ENCODE measurements around the gene CAPZB.

CAPZB gene

GRCh38 chr1:19356266-19356665 is 129.1 kb downstream of the CAPZB start:
- no peak overlapping the region for H3K4me3 ChIP-seq (ENCODE audit: low read length)

GRCh38 chr1:19354531-19354981 is 130.8 kb downstream of the CAPZB start:
- DNase-seq = no peak

More at GRCh38 chr1:19356266-19356665, 129.1 kb downstream of the CAPZB start:
- TF ChIP-seq EZH2 (optimal IDR thresholded peaks at IDR 0.05; ENCODE audit: low read depth, low read length) (no peak), EZH2phosphoT487 (IDR thresholded peaks at IDR 0.05; ENCODE audit: low read length) (no peak), CTCF (IDR thresholded peaks at IDR 0.05; ENCODE audit: low read length) (no peak)
- no peak for DNase-seq
- 0 out of 2 replicates have a peak, but pooled peaks cover 4% of the 10 kb centered on the region for H3K36me3 ChIP-seq (replicated peaks; ENCODE audit: insufficient read depth, low read length)
- no peak overlapping the region for H3K27ac ChIP-seq (ENCODE audit: low read length)
- no peak overlapping the region for H2AFZ ChIP-seq (ENCODE audit: low read length)
- H3F3A ChIP-seq (ENCODE audit: insufficient read depth, low read length) = no peaks in the 10 kb centered on the region
- H3K79me2 ChIP-seq (ENCODE audit: low read length) = peaks cover 12% of the 10 kb centered on the region
- no peaks in the 10 kb centered on the region for H3K27me3 ChIP-seq (replicated peaks; ENCODE audit: insufficient read depth, low read length)
- no peak overlapping the region for H3K9ac ChIP-seq (ENCODE audit: low read length)
- H4K20me1 ChIP-seq (ENCODE audit: insufficient read depth, low read length) = no peaks in the 10 kb centered on the region; the same call in 1 of the 2 replicates
- H3K9me3 ChIP-seq (replicated peaks; ENCODE audit: insufficient read depth, low read length) = no peaks in the 10 kb centered on the region
- H3K9me2 ChIP-seq (replicated peaks; ENCODE audit: insufficient read depth, low read length) = no peaks in the 10 kb centered on the region
- H3K4me2 ChIP-seq (ENCODE audit: low read depth, low read length) = no peak overlapping the region
- H3K4me1 ChIP-seq (ENCODE audit: low read length) = no peaks in the 10 kb centered on the region

GRCh38 chr1:19353596-19353995 is 131.7 kb downstream of the CAPZB start:
- Histone ChIP-seq H3F3A (ENCODE audit: insufficient read depth, low read length) (no peaks in the 10 kb centered on the region), H3K36me3 (replicated peaks; ENCODE audit: insufficient read depth, low read length) (0 out of 2 replicates have a peak, but pooled peaks cover 4% of the 10 kb centered on the region), H3K4me2 (ENCODE audit: low read depth, low read length) (no peak overlapping the region), H3K4me1 (ENCODE audit: low read length) (no peaks in the 10 kb centered on the region), H3K9ac (ENCODE audit: low read length) (no peak overlapping the region), H3K4me3 (ENCODE audit: low read length) (no peak overlapping the region), H3K9me2 (replicated peaks; ENCODE audit: insufficient read depth, low read length) (no peaks in the 10 kb centered on the region), H3K79me2 (ENCODE audit: low read length) (0 out of 2 replicates have a peak, but pooled peaks cover 1% of the 10 kb centered on the region), H3K27me3 (replicated peaks; ENCODE audit: insufficient read depth, low read length) (no peaks in the 10 kb centered on the region), H3K9me3 (replicated peaks; ENCODE audit: insufficient read depth, low read length) (no peaks in the 10 kb centered on the region), H3K27ac (ENCODE audit: low read length) (no peak overlapping the region), H4K20me1 (ENCODE audit: insufficient read depth, low read length) (no peaks in the 10 kb centered on the region), H2AFZ (ENCODE audit: low read length) (no peak overlapping the region)
- DNase-seq = no peak
- TF ChIP-seq EZH2phosphoT487 (IDR thresholded peaks at IDR 0.05; ENCODE audit: low read length) (no peak), EZH2 (optimal IDR thresholded peaks at IDR 0.05; ENCODE audit: low read depth, low read length) (no peak), CTCF (IDR thresholded peaks at IDR 0.05; ENCODE audit: low read length) (no peak)

More at GRCh38 chr1:19354531-19354981, 130.8 kb downstream of the CAPZB start:
- Histone ChIP-seq H2AFZ (ENCODE audit: low read length) (no peak overlapping the region), H3F3A (ENCODE audit: insufficient read depth, low read length) (no peaks in the 10 kb centered on the region), H3K36me3 (replicated peaks; ENCODE audit: insufficient read depth, low read length) (0 out of 2 replicates have a peak, but pooled peaks cover 4% of the 10 kb centered on the region), H3K4me3 (ENCODE audit: low read length) (no peak overlapping the region), H3K4me2 (ENCODE audit: low read depth, low read length) (no peak overlapping the region), H3K4me1 (ENCODE audit: low read length) (no peaks in the 10 kb centered on the region), H3K9me3 (replicated peaks; ENCODE audit: insufficient read depth, low read length) (no peaks in the 10 kb centered on the region), H4K20me1 (ENCODE audit: insufficient read depth, low read length) (no peaks in the 10 kb centered on the region; the same call in 1 of the 2 replicates), H3K9me2 (replicated peaks; ENCODE audit: insufficient read depth, low read length) (no peaks in the 10 kb centered on the region), H3K27me3 (replicated peaks; ENCODE audit: insufficient read depth, low read length) (no peaks in the 10 kb centered on the region), H3K27ac (ENCODE audit: low read length) (no peak overlapping the region), H3K79me2 (ENCODE audit: low read length) (peaks cover 4% of the 10 kb centered on the region; the same call in 1 of the 2 replicates), H3K9ac (ENCODE audit: low read length) (no peak overlapping the region)
- TF ChIP-seq EZH2phosphoT487 (IDR thresholded peaks at IDR 0.05; ENCODE audit: low read length) = no peak
- no peak for TF ChIP-seq EZH2 (optimal IDR thresholded peaks at IDR 0.05; ENCODE audit: low read depth, low read length)
- no peak for TF ChIP-seq CTCF (IDR thresholded peaks at IDR 0.05; ENCODE audit: low read length)
